Activated CD4-positive, CD25-positive, alpha-beta regulatory T cell treated with anti-CD3 and anti-CD28 coated beads, Interleukin-2, amount 50 U/mL, for 16 hours (primary cell): Measurements from ENCODE around the gene GAP43.

Source experiments
- DNase-seq: peaks from one replicate; pipeline ENCODE4 v3.0.0-alpha.2; 2020; ENCODE audit warnings: low read depth, low spot score

GAP43 gene

GRCh38 chr3:115627180-115628074, 4.1 kb downstream of the GAP43 start:
- DNase-seq = no peak

- no peak for DNase-seq
Observed at GRCh38 chr3:115628075-115628412, 4.7 kb downstream of the GAP43 start.

GRCh38 chr3:115630850-115631249, 7.5 kb downstream of the GAP43 start:
- DNase-seq = no peak

GRCh38 chr3:115632026-115632425, 8.7 kb downstream of the GAP43 start:
- DNase-seq = no peak

GRCh38 chr3:115633467-115633866, 10.2 kb downstream of the GAP43 start:
- DNase-seq = no peak

- DNase-seq = no peak
Observed at GRCh38 chr3:115634052-115634451, 10.7 kb downstream of the GAP43 start.

GRCh38 chr3:115635406-115635805, 12.1 kb downstream of the GAP43 start:
- DNase-seq = no peak

- DNase-seq = no peak
Observed at GRCh38 chr3:115638241-115638640, 14.9 kb downstream of the GAP43 start.

GRCh38 chr3:115638991-115639390, 15.7 kb downstream of the GAP43 start:
- no peak for DNase-seq

GRCh38 chr3:115644391-115644790, 21.1 kb downstream of the GAP43 start:
- DNase-seq = no peak

GRCh38 chr3:115646027-115646690, 22.8 kb downstream of the GAP43 start:
- DNase-seq = no peak

GRCh38 chr3:115648559-115648958, 25.2 kb downstream of the GAP43 start:
- DNase-seq = no peak

GRCh38 chr3:115651087-115651486, 27.8 kb downstream of the GAP43 start:
- no peak for DNase-seq

GRCh38 chr3:115651599-115651998, 28.3 kb downstream of the GAP43 start:
- no peak for DNase-seq

GRCh38 chr3:115652738-115653137, 29.4 kb downstream of the GAP43 start:
- DNase-seq = no peak

- no peak for DNase-seq
Observed at GRCh38 chr3:115655761-115656282, 32.5 kb downstream of the GAP43 start.

GRCh38 chr3:115657168-115657567, 33.9 kb downstream of the GAP43 start:
- DNase-seq = no peak

GRCh38 chr3:115658032-115658336, 34.7 kb downstream of the GAP43 start:
- no peak for DNase-seq

- DNase-seq = peak; percentile 7
Observed at GRCh38 chr3:115658337-115659181, 35.2 kb downstream of the GAP43 start.

- no peak for DNase-seq
Observed at GRCh38 chr3:115659253-115660220, 36.2 kb downstream of the GAP43 start.
